NCI-H1092 (cell line): ENCODE data around the gene RPL6.
"Not testable (repeated sequence)": the region's sequence is repeated elsewhere in the genome, so short reads cannot be mapped to it uniquely, and the experiment has no call there.

Source experiments
- DNase-seq: peaks from one replicate; lab custom pipeline; 2025; lab: John Stamatoyannopoulos, UW

RPL6 gene

GRCh38 chr12:112419297-112420133 is 10.1 kb upstream of the RPL6 start:
- no peak for DNase-seq

GRCh38 chr12:112418608-112419296 is 9.3 kb upstream of the RPL6 start, which contains the start of gene PTPN11:
Gene PTPN11, plus strand, starts transcription at chr12:112418947. Its CDS starts 165 bp downstream, at chr12:112419112.
- DNase-seq, result peak; percentile 67

- DNase-seq, result no peak
Observed at GRCh38 chr12:112418273-112418607, 8.8 kb upstream of the RPL6 start.

- DNase-seq, result not testable (repeated sequence)
Observed at GRCh38 chr12:112415457-112415856, 6.1 kb upstream of the RPL6 start.

- DNase-seq, result no peak
Observed at GRCh38 chr12:112413855-112414625, 4.6 kb upstream of the RPL6 start.

GRCh38 chr12:112409906-112410244 is 470 bp upstream of the RPL6 start:
- no peak for DNase-seq

GRCh38 chr12:112408621-112409020 is 784 bp downstream of the RPL6 start:
- DNase-seq, result no peak

GRCh38 chr12:112407683-112408082 is 1.7 kb downstream of the RPL6 start:
- DNase-seq, result not testable (repeated sequence)

- no peak for DNase-seq
Observed at GRCh38 chr12:112406519-112407488, 2.6 kb downstream of the RPL6 start.

- DNase-seq, result no peak
Observed at GRCh38 chr12:112401903-112402498, 7.4 kb downstream of the RPL6 start.

GRCh38 chr12:112401054-112401453 is 8.4 kb downstream of the RPL6 start:
- DNase-seq, result no peak

GRCh38 chr12:112393328-112393727 is 16.1 kb downstream of the RPL6 start:
- no peak for DNase-seq

- DNase-seq, result not testable (repeated sequence)
Observed at GRCh38 chr12:112389922-112390654, 19.3 kb downstream of the RPL6 start.

- DNase-seq, result no peak
Observed at GRCh38 chr12:112389228-112389627, 20.2 kb downstream of the RPL6 start.

- no peak for DNase-seq
Observed at GRCh38 chr12:112386726-112387125, 22.7 kb downstream of the RPL6 start.

GRCh38 chr12:112382866-112383265 is 26.5 kb downstream of the RPL6 start:
- no peak for DNase-seq

GRCh38 chr12:112381883-112382796 is 27.3 kb downstream of the RPL6 start, which contains the start of gene HECTD4:
Gene HECTD4, minus strand, starts transcription at chr12:112382431. Its CDS starts 303 bp downstream, at chr12:112382128.
- DNase-seq, result peak; percentile 80

- DNase-seq, result peak; percentile 4
Observed at GRCh38 chr12:112381406-112381882, 28.0 kb downstream of the RPL6 start.
